C1 segment of cervical spinal cord (tissue), 14 donors: Measurements from ENCODE around the gene ZMYND10.
A peak's percentile ranks its signal among the peaks of the same experiment; 100 is the strongest.
"Not testable (repeated sequence)": the region's sequence is repeated elsewhere in the genome, so short reads cannot be mapped to it uniquely, and the experiment has no call there.

Source experiments
- DNase-seq, 14 donors: peaks; one replicate each; lab custom pipeline; 2025; lab: John Stamatoyannopoulos, UW

The ZMYND10 gene

GRCh38 chr3:50325497-50326181 lies 19.9 kb downstream of the ZMYND10 start:
- DNase-seq = no peak

DNA sequence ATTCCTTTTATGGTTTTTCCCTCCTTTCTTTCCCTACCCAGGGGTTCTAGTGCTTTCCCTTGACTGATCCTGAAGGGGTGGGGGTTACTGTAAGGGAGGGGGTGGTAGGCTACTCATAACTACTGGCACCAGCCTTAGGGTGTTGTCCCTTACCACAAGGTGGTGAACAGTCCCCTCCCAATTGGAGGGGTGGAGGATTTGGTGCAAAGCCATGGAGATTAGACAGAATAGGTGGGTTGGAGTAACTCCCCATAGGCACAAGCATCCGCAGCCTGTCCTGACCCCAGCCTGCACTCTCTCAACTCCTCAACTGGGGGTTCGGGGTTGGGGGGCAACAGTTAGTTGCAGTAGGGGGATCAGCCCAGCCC lies 20.4 kb downstream of the ZMYND10 start:
- no peak for DNase-seq

DNA sequence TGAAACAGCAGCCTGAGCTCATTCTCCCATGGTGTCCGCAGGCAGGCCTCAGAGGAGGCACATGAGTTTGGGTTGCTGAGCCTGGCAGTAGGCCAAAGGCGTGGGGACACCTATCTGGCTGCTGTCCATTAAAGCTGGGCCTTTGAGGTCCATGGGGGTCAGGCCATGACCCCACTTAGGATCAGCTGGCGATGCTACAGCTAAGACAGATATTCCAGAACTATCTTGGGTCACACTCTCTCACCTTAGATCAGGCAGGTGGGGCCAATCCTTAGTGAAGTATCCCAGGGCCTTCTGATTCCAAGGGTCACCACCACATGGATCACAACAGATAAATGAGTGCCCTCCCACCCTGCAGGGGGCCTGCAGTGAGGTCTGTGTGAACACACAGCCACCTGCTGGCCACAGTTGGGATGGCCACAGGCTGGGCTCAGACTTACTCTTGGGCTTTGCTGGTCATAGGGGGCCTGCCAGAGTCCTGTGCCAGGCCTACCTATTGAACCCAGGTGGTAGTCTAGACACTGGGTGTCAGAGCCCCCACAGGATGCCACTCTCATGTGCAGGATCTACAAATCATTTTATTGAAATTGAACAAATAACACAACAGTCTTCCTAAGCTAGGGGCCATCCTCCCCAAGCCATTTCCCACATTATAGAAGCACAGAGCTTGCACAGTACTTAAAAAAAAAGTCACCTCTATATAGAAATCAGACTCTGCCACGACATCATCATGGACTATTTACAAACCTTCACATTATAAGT lies 21.0 kb downstream of the ZMYND10 start:
- DNase-seq = peak in 8 of 14 donors; percentile 22 to 60 (median 40)

- DNase-seq = no peak
These were observed 21.8 kb downstream of the ZMYND10 start for GRCh38 chr3:50323614-50324199.

- DNase-seq = peak in 1 of 14 donors; percentile 32
These were observed 22.4 kb downstream of the ZMYND10 start for GRCh38 chr3:50323092-50323600.

- no peak for DNase-seq
These were observed 23.0 kb downstream of the ZMYND10 start, which contains the start of gene HYAL2 for GRCh38 chr3:50322386-50323091. Gene HYAL2, minus strand, starts transcription at chr3:50322745. Its CDS starts 2,256 bp downstream, at chr3:50320489.

DNA sequence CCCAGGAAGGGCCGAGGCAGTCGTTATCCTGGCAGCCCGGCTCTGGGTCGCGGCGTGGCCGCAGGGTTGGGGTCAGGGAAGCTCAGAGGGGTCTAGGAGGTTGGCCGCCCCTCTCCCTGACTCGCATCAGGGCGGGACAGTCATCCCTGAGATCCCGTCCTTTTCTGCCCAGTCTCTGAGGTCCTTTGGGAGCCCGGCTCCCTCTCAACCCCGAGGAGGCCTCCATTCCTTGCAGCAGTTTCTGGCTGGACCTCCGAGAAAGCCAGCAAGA lies 23.5 kb downstream of the ZMYND10 start:
- no peak for DNase-seq

GRCh38 chr3:50321336-50322114 lies 24.0 kb downstream of the ZMYND10 start:
- DNase-seq = peak; percentile 75 to 99 (median 92)

DNA sequence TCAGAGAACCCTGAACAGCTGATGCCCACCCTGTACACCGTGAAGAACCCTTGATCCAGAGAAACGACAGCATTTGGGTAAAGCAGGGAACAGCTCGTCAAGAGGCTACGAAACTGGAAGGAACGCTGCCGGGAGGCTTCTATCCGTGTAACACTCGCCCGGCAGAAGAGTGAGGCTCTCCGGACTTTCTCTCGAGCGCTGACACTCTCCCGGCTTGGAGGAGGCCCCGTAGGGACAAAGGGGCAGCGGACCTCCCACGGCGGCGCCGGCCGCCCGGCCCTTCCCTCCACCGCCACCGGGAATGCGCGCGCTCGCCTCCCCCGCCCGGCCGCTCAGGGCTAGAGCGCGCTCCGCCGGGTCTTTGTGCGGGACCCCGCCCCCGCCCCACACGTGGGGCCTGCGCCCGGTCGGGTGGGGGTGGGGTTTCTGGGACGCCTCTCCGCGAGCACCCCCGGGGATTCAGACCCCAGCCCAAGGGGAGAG lies 24.6 kb downstream of the ZMYND10 start:
- peak in 12 of 14 donors; percentile 83 to 99 (median 92) for DNase-seq

GRCh38 chr3:50319894-50320625 lies 25.5 kb downstream of the ZMYND10 start:
- no peak for DNase-seq

DNA sequence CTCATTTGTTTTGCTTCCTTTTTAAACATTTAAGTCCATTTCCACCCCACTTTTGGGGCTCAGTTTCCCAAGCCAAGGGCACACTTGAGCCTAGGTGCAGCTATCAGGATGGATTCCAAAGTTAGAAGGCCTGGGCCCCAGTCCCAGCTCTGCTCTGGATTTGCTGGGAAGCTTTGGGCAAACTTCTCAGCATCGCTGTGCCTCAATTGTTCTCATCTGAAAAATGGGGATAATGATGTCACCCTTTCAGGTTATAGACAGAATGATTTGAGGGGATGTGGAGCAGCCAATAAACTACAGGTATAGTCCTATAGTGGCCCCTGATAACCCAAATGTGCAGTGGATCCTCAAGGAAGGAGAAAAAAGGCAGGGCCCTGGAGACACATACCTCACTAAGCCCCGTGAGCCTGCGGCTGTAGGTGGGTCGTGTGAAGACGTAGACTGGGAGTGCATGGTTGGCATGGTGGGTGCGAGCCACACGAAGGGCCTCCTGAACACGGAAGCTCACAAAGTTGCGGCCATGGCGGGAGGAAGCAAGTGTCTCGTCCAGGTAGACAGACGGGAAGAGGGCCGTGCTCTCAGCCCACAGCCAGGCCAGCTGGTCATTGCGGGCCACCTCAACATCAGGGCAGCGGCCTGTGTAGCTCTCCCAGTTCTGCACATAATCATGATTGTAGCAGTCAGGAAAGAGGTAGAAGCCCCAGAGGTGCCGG lies 26.2 kb downstream of the ZMYND10 start:
- no peak for DNase-seq

GRCh38 chr3:50318615-50319014 lies 26.9 kb downstream of the ZMYND10 start:
- DNase-seq = no peak

GRCh38 chr3:50318163-50318562 lies 27.4 kb downstream of the ZMYND10 start:
- no peak for DNase-seq

DNA sequence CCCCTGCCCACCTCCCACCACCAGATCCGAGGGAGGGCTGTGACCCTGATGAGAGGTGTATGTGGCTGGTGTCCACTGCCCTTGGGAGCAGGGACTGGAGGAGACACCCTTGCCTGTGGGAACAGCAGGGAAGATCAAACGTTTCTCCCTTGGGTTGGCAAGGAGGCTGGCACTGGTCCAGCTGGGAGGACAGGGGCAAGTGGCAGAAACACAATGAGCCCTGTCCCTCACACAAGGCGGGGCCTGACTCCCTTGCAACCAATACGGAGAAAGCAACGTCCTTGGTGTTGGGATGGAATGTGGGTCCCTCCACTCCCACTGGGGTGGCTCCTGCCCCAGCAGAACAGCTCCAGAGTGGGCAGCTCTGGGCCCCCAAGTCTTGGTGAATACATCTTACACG lies 28.2 kb downstream of the ZMYND10 start:
- no peak for DNase-seq

DNA sequence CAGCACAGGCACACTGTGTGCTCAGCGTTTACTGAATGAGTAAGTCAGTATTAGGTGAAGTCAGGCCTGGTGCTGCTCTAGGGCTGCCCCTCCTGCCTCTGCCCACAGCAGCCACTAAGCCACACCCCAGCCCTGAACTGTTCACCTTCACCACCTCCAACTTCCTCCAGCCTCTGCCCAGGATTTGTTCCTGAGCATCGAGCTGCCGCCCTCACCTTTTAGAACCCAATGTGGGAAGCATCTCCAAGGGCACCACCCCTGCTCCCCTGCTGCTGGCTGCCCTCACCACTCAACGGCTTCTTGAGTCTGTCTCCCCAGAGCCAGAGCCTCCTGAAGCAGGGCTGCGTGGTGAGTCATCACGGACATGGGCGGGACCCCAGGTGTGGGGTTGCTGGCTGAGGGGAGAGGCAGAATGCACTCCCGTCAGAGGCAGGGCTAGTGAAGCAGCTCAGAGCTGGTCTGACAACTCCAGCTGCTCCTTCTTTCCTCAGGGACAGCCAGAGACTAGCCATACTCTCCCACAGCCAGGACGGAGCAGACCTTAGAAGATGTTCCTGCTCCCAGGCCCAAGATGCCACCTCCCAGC lies 28.8 kb downstream of the ZMYND10 start:
- no peak for DNase-seq

GRCh38 chr3:50314816-50315215 lies 30.7 kb downstream of the ZMYND10 start:
- no peak for DNase-seq

- DNase-seq = no peak
These were observed 31.2 kb downstream of the ZMYND10 start for GRCh38 chr3:50314342-50314741.

DNA sequence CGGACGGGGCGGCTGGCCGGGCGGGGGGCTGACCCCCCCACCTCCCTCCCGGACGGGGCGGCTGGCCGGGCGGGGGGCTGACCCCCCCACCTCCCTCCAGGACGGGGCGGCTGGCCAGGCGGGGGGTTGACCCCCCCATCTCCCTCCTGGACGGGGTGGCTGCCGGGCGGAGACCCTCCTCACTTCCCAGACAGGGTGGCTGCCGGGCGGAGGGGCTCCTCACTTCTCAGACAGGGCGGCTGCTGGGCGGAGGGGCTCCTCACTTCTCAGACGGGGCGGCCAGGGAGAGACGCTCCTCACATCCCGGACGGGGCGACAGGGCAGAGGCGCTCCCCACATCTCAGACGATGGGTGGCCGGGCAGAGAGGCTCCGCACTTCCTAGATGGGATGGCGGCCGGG lies 33.5 kb downstream of the ZMYND10 start:
- not testable (repeated sequence) for DNase-seq

DNA sequence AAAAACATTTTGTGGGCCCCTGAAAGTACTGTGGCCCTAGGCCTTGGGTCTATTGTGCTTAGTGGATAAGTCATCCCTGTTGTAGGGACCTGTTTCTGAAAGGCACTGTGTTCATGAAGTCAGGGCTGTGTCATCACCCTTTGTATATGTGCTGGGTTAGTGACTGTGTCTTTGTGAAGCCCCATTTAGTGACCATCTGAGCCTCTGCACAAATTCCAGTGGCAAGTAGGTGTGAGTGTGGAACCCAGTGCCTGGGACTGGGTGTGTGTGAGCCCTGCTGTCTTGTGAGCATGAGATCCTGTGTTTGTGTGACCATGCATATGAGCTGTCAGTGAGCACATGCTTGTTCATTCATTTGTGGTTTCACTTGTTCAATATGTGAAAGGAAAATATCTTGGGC lies 40.9 kb downstream of the ZMYND10 start:
- no peak for DNase-seq
